Endometrial microvascular endothelial cells (primary cell): Measurements from ENCODE around the gene BCAM. TPM values are rescaled to one million over a fixed set of nuclear protein-coding genes. Genes with fewer than 3 reads are reported as not detected.

ENCODE experiments used
- in situ Hi-C: cut with HindIII; loops from 2 replicates; pipeline ENCODE4 v1.10.0; 2017; ENCODE audit warnings: low sequenced_read_pairs, low pct_unique_long_range_greater_than_20kb; ENCODE audit errors: inconsistent ontology term
- total RNA-seq: library from RNA; depleted of rRNA; stranded (reverse); fragments of >200 nt; gene quantifications from one replicate; pipeline ENCODE4 v1.2.3, GENCODE V29; 2015; ENCODE audit errors: inconsistent ontology term

BCAM gene
- total RNA-seq, 1 donor from 2014 or later: 35.5 TPM

DNA sequence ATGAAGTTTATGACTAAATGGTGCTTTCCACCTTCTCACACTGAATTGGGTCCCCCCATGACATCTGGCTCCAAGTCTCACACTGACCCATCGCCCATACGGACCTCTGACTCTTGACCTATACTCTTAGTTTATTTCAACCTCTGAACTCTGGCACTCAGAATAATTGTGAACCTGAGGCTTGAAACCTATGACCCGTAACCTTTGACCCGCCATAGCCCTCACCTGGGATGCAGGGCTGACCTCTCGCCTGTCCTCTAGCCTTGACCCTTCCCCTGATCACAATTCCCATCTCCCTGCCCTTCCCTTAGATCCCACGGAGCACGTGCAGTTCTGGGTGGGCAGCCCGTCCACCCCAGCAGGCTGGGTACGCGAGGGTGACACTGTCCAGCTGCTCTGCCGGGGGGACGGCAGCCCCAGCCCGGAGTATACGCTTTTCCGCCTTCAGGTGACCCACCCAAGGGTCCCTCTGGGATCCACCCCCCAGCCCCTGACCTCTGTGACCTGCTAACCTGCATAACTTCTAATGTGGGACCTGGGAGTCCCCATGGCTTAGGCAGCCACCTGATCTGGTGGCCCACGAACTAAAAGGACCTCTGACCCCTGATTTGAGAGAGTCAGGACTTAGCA lies 5.1 kb downstream of the BCAM start:
- in situ Hi-C loops: no loop called here

DNA sequence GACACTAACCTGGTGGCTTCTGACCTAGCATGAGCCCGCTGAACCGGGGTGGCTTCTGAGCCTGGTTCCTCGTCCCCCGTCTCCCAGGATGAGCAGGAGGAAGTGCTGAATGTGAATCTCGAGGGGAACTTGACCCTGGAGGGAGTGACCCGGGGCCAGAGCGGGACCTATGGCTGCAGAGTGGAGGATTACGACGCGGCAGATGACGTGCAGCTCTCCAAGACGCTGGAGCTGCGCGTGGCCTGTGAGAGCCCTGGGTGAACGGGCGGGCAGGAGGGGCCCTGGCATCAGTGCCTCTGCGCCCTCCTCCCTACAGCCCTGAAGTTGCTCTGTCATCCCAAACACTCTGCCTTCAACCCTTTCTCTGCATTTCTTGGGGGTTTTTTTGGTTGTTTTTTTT lies 5.6 kb downstream of the BCAM start:
- in situ Hi-C loops: no loop called here

DNA sequence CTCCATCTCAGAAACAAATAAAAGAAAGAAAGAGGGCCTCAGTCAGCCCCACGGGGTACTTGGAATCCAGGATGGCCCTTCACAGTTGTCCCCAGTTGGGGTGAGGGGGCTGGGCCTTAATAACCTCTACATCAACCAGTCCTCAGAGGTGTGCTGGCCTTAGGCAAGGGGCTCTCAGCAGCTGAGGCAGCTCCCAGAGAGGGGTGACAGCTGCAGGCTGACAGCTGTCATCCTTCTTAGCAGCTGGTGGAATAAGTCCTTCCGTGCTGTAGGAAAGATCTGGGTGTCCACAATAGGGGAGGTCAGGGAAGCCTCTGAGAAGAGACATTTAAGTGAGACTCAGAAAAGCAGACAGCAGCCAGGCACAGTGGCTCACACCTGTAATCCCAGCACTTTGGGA lies 7.4 kb downstream of the BCAM start:
- in situ Hi-C loops: no loop called here

DNA sequence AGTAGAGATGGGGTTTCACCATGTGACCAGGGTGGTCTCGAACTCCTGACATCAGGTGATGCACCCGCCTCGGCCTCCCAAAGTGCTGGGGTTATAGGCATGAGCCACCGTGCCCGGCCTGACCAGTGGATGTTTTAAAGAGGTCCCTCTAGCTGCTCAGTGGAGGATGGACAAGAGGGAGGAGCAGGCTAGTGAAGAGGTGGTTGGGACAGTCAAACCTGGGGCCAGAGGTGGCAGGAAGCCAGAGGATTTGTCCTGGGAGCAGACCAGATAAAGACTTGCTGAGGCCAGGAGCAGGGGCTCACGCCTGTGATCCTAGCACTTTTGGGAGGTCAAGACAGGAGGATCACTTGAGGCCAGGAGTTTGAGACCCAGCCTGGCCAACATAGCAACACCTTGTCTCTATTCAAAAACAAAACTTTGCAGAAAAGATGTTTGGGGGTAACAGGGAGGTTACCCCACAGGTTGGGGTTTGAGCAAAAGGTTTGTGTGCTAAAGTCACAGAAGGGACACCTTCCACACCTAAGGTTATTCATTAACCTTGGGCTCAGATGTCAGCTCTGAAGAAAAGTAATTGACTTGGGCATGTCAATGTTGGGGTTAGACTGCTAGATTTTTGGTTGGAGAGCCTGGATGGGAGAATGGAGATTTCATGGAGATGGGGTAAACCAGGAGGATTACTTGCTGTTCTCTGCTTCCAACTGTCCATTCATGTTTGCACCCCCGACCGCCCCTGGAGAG lies 9.0 kb downstream of the BCAM start:
- in situ Hi-C loops: no loop called here

DNA sequence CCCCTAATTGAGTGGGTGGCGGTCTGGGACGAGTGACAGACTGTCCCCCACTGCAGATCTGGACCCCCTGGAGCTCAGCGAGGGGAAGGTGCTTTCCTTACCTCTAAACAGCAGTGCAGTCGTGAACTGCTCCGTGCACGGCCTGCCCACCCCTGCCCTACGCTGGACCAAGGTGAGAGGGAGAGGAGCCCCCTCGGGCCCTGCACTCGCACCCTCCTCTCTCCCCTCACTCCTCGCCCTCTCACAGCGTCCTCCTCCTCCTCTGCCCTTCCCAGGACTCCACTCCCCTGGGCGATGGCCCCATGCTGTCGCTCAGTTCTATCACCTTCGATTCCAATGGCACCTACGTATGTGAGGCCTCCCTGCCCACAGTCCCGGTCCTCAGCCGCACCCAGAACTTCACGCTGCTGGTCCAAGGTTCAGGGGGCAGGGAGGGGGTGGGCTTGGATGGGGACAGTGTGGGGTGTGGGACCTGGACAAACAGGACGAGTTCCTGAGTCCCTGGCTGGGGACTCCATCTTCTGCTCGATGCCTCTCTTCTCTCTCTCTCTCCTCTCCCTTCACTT lies 9.6 kb downstream of the BCAM start:
- in situ Hi-C loops: no loop called here

DNA sequence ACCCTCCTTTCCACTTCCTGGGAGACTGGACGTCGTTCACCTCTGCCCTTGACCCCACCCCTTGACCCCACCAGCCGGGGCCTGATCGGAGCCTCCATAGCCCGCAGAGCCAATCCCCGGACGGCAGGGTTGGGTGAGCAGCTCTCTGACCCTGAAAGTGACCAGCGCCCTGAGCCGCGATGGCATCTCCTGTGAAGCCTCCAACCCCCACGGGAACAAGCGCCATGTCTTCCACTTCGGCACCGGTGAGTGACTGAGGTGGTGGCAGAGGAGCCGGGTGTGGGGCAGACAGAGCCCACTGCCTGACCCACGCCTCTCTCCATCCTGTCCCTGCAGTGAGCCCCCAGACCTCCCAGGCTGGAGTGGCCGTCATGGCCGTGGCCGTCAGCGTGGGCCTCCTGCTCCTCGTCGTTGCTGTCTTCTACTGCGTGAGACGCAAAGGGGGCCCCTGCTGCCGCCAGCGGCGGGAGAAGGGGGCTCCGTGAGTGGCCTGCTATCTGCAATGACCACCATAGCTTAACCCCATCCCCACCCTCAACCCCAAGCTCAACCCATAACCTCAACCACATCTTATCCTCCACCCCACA lies 10.4 kb downstream of the BCAM start:
- in situ Hi-C loops: no loop called here

- in situ Hi-C loops: no loop called here
These were observed 12.0 kb downstream of the BCAM start for GRCh38 chr19:44820648-44821609.

DNA sequence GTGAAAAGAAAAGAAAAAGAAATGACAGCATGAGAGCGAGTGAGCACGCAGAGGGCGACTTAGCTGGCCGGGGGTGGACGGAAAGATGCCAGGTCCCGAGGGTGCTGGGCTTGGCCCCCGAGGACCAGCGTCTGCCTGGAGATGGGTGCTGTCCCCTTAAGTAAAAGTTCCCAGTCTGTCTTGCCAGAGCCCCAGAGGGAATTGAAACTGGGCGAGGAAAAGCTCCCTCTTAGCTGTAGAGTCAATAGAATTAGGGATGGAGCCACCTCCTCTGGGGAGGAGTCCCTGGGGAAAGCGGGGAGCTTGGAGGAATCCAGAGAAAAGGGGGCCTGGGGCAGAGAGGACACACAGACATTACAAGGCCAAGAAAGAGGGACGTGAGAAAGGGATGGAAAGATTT lies 13.3 kb downstream of the BCAM start:
- in situ Hi-C loops: no loop called here

DNA sequence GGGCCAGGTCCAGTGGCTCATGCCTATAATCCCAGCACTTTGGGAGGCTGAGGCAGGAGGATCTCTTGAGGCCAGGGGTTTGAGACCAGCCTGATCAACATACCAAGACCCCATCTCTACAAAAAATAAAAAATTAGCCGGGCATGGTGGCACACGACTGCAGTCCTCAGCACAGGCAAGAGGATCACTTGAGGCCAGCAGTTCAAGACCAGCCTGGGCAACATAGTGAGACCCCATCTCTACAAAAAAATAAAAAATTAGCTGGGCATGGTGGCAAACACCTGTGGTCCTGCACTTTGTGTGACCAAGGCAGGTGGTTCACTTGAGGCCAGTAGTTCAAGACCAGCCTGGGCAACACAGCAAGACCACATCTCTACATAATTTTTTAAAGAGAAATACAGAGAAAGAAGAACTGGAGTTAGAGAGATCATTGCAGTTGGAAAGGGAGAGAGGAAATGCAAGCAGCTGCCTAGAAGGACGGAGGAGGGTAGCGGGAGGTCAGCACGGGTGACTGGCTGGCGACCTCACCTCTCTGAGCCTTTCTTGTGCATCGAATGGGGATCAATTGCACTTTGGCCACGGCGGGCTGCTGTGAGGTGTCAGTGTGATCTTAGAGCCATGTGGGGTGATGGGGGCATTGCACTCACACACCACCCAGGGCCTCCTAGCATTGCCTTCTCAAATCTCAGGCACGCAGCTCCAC lies 13.9 kb downstream of the BCAM start:
- in situ Hi-C loops: no loop called here

GRCh38 chr19:44823373-44823698 lies 14.4 kb downstream of the BCAM start:
- in situ Hi-C loops: no loop called here

DNA sequence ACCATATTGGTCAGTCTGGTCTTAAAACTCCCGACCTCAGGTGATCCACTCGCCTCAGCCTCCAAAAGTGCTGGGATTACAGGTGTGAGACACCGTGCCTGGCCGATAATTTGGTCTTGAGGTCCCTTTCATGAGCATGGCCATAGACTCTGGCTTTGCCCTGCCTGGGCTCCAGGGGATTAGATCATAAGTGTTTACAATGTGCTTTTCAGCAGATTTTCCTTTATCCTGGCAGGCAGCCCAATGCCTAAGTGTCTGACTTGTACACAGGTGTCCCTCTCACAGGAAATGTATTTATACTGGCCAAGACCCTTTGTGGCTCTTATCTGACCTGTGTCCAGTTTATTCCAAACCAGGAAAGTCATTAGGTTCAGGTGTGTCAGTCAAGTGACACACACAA lies 15.9 kb downstream of the BCAM start:
- in situ Hi-C loops: loop anchor here (25.0 kb wide), 1 partner anchor 112 kb away; no protein-coding TSS in a partner anchor

DNA sequence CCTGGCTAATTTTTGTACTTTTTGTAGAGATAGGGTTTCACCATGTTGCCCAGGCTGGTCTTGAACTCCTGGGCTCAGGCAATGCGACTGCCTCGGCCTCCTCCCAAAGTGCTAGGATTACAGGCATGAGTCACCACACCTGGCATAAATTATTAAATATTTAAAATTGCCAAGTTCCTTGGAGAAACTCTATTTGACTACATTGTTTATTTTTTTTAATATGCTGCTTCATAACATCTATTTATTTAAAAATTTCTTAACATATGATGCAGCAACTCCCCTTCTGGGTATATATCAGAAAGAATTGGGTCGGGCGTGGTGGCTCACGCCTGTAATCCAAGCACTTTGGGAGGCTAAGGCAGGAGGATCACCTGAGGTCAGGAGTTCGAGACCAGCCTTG lies 24.0 kb downstream of the BCAM start:
- in situ Hi-C loops: loop anchor here (25.0 kb wide), 1 partner anchor 121 kb away; no protein-coding TSS in a partner anchor

- in situ Hi-C loops: loop anchor here (25.0 kb wide), 1 partner anchor 122 kb away; no protein-coding TSS in a partner anchor
These were observed 25.5 kb downstream of the BCAM start for GRCh38 chr19:44834399-44834798.

- in situ Hi-C loops: loop anchor here (25.0 kb wide), 1 partner anchor 127 kb away; no protein-coding TSS in a partner anchor
These were observed 30.4 kb downstream of the BCAM start for GRCh38 chr19:44839276-44839675.

DNA sequence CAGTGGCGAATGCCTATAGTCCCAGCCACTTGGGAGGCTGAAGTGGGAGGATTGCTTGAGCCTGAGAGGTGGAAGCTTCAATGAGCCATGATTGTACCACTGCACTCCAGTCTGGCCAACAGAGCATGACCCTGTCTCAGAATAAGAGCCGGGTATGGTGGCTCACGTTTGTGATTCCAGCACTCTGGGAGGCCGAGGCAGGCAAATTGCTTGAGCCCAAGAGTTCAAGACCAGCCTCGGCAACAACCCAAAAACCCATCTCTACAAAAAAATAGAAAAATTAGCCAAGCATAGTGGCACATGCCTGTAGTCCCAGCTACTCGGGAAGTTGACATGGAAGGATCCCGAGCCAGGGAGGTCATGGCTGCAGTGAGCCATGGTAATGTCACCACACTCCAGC lies 31.9 kb downstream of the BCAM start:
- in situ Hi-C loops: loop anchor here (25.0 kb wide), 1 partner anchor 129 kb away; no protein-coding TSS in a partner anchor

- in situ Hi-C loops: loop anchor here (25.0 kb wide), 1 partner anchor 129 kb away; no protein-coding TSS in a partner anchor
These were observed 32.3 kb downstream of the BCAM start for GRCh38 chr19:44841231-44841630.

- in situ Hi-C loops: loop anchor here (25.0 kb wide), 1 partner anchor 133 kb away; no protein-coding TSS in a partner anchor
These were observed 36.3 kb downstream of the BCAM start for GRCh38 chr19:44845286-44845611.
